ENCODE measurements around the gene ATP8A2. TPM values are rescaled to one million over a fixed set of nuclear protein-coding genes. Genes with fewer than 3 reads are reported as not detected.

ATP8A2 gene
- total RNA-seq, 1 donor from 2014 or later = 0.05 TPM

- DNase-seq = no peak
Observed at GRCh38 chr13:25977216-25977615, 605.4 kb downstream of the ATP8A2 start.

GRCh38 chr13:25977671-25978070 is 605.9 kb downstream of the ATP8A2 start:
- intact Hi-C loops (cut with DNase I) = no loop called here
- DNase-seq = no peak
- ATAC-seq (ENCODE audit: poor library complexity) = no peak

More at GRCh38 chr13:25977216-25977615, 605.4 kb downstream of the ATP8A2 start:
- intact Hi-C loops (cut with DNase I) = no loop called here
- no peak for ATAC-seq (ENCODE audit: poor library complexity)

- DNase-seq = no peak
- no peak for ATAC-seq (ENCODE audit: poor library complexity)
- intact Hi-C loops (cut with DNase I) = no loop called here
Observed at GRCh38 chr13:25978961-25979360, 607.2 kb downstream of the ATP8A2 start.

- no peak for DNase-seq
- ATAC-seq (ENCODE audit: poor library complexity) = no peak
- intact Hi-C loops (cut with DNase I) = no loop called here
Observed at GRCh38 chr13:25979371-25979770, 607.6 kb downstream of the ATP8A2 start.

- ATAC-seq (ENCODE audit: poor library complexity) (no peak), DNase-seq (no peak)
- intact Hi-C loops (cut with DNase I) = no loop called here
Observed at GRCh38 chr13:25980255-25980654, 608.5 kb downstream of the ATP8A2 start.

GRCh38 chr13:25981060-25981459 is 609.3 kb downstream of the ATP8A2 start:
- DNase-seq (no peak), ATAC-seq (ENCODE audit: poor library complexity) (no peak)
- intact Hi-C loops (cut with DNase I) = no loop called here

- intact Hi-C loops (cut with DNase I) = no loop called here
- DNase-seq = no peak
- no peak for ATAC-seq (ENCODE audit: poor library complexity)
Observed at GRCh38 chr13:25982907-25983306, 611.1 kb downstream of the ATP8A2 start.

- intact Hi-C loops (cut with DNase I) = no loop called here
- no peak for DNase-seq
- no peak for ATAC-seq (ENCODE audit: poor library complexity)
Observed at GRCh38 chr13:25987987-25988386, 616.2 kb downstream of the ATP8A2 start.

GRCh38 chr13:25988661-25989060 is 616.9 kb downstream of the ATP8A2 start:
- ATAC-seq (ENCODE audit: poor library complexity) (no peak), DNase-seq (no peak)
- intact Hi-C loops (cut with DNase I) = no loop called here

GRCh38 chr13:25990801-25991200 is 619.0 kb downstream of the ATP8A2 start:
- ATAC-seq (ENCODE audit: poor library complexity) = no peak
- intact Hi-C loops (cut with DNase I) = no loop called here

GRCh38 chr13:25992076-25992475 is 620.3 kb downstream of the ATP8A2 start:
- DNase-seq = no peak
- ATAC-seq (ENCODE audit: poor library complexity) = no peak
- intact Hi-C loops (cut with DNase I) = no loop called here

More at GRCh38 chr13:25990801-25991200, 619.0 kb downstream of the ATP8A2 start:
- no peak for DNase-seq

GRCh38 chr13:26007261-26008125 is 635.7 kb downstream of the ATP8A2 start:
- intact Hi-C loops (cut with DNase I) = no loop called here
- DNase-seq = no peak
- no peak for ATAC-seq (ENCODE audit: poor library complexity)

GRCh38 chr13:26010487-26011207 is 638.9 kb downstream of the ATP8A2 start:
- DNase-seq (no peak), ATAC-seq (ENCODE audit: poor library complexity) (no peak)
- intact Hi-C loops (cut with DNase I) = no loop called here

GRCh38 chr13:26011208-26011573 is 639.4 kb downstream of the ATP8A2 start:
- DNase-seq (no peak), ATAC-seq (ENCODE audit: poor library complexity) (no peak)
- intact Hi-C loops (cut with DNase I) = no loop called here

GRCh38 chr13:26011996-26012821 is 640.4 kb downstream of the ATP8A2 start:
- no peak for DNase-seq
- ATAC-seq (ENCODE audit: poor library complexity) = no peak
- intact Hi-C loops (cut with DNase I) = no loop called here

GRCh38 chr13:26012995-26013394 is 641.2 kb downstream of the ATP8A2 start:
- intact Hi-C loops (cut with DNase I) = no loop called here
- ATAC-seq (ENCODE audit: poor library complexity) (no peak), DNase-seq (no peak)

- no peak for ATAC-seq (ENCODE audit: poor library complexity)
Observed at GRCh38 chr13:26015271-26016125, 643.7 kb downstream of the ATP8A2 start.

GRCh38 chr13:26016189-26016588 is 644.4 kb downstream of the ATP8A2 start:
- ATAC-seq (ENCODE audit: poor library complexity) = no peak
- DNase-seq = no peak
- intact Hi-C loops (cut with DNase I) = no loop called here

More at GRCh38 chr13:26015271-26016125, 643.7 kb downstream of the ATP8A2 start:
- intact Hi-C loops (cut with DNase I) = no loop called here
- no peak for DNase-seq

All from Right ventricle myocardium superior (tissue), 1 donor.